HCT116 (cell line): ENCODE data around the gene AKR1B1.

Source experiments
- EGR1 ChIP-seq: IDR thresholded peaks from 2 replicates; pipeline ENCODE4 v1.6.1; 2012; ENCODE audit warnings: low read depth
- EZH2 ChIP-seq: fragments of 200-600 bp; sonication (generic); IDR thresholded peaks from 2 replicates; pipeline ENCODE4 v1.6.1; 2017; ENCODE audit warnings: antibody characterized with exemption, mixed run types
- EZH2phosphoT487 ChIP-seq: fragments of 200-600 bp; IDR thresholded peaks from 2 replicates; pipeline ENCODE4 v1.6.1; 2018; ENCODE audit warnings: antibody characterized with exemption, borderline replicate concordance
- FOSL1 ChIP-seq: IDR thresholded peaks from 2 replicates; pipeline ENCODE4 v1.6.1; 2012; ENCODE audit warnings: low read depth
- POLR2A ChIP-seq: IDR thresholded peaks from 2 replicates; pipeline ENCODE4 v1.7.0; 2011; ENCODE audit warnings: borderline replicate concordance; ENCODE audit not compliant: insufficient read depth, insufficient read length; ENCODE audit errors: extremely low read depth
- POLR2AphosphoS5 ChIP-seq: IDR thresholded peaks from 2 replicates; pipeline ENCODE4 v1.6.1; 2011; ENCODE audit warnings: mild to moderate bottlenecking, low read depth, low read length, moderate library complexity
- REST ChIP-seq: IDR thresholded peaks from 2 replicates; pipeline ENCODE4 v1.6.1; 2012; ENCODE audit warnings: low read depth
- SP1 ChIP-seq: IDR thresholded peaks from 2 replicates; pipeline ENCODE4 v1.6.1; 2012; ENCODE audit warnings: low read depth
- SRF ChIP-seq: IDR thresholded peaks from 2 replicates; pipeline ENCODE4 v1.6.1; 2012; ENCODE audit warnings: low read depth
- TCF7L2 ChIP-seq: IDR thresholded peaks from 2 replicates; pipeline ENCODE4 v1.7.0; 2011; ENCODE audit warnings: borderline replicate concordance, inconsistent platforms; ENCODE audit not compliant: insufficient read depth, insufficient read length; ENCODE audit errors: extremely low read depth
- ZNF274 ChIP-seq: fragments of 200-500 bp; sonication (Bioruptor generic); IDR thresholded peaks from 2 replicates; pipeline ENCODE4 v1.6.1; 2014; ENCODE audit warnings: mild to moderate bottlenecking, low read depth, low read length, inconsistent platforms
- TF ChIP-seq, protein P1 (sequence below), 3 experiments: fragments of 200-600 bp in 1 of 3; sonication (generic) in 1 of 3; IDR thresholded peaks in 2 of 3; conservative IDR thresholded peaks in 1 of 3; 2 replicates each; pipeline ENCODE4 v1.5.1; 2012 to 2017; ENCODE audit warnings: low read depth in 2 of 3, low read length in 2 of 3, antibody characterized with exemption in 1 of 3, borderline replicate concordance in 1 of 3, control low read depth in 1 of 3, mild to moderate bottlenecking in 1 of 3, mixed read lengths in 1 of 3, mixed run types in 1 of 3, moderate library complexity in 1 of 3; ENCODE audit not compliant: insufficient read depth in 1 of 3
- TF ChIP-seq, protein P2 (sequence below): IDR thresholded peaks from 2 replicates; pipeline ENCODE4 v1.6.1; 2012

DNA sequence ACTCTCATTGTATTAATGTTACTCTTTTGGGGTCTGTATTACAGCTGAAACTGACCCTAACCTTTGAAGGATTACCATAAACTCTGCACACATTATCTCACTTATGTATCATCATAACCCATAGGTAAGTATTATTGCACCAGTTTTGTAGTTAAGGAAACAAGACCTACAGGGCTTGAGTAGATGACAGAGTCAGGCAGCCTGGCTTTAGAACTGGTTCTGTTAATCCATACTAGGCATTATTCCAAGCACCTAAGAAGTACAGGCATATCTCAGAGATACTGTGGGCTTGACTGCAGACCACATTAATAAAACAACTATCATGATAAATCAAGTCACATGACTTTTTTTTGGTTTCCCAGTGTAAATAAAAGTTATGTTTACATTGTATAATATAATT lies 17.1 kb upstream of the AKR1B1 start:
- TF ChIP-seq TCF7L2 = no peak
- no peak for TF ChIP-seq EZH2phosphoT487
- TF ChIP-seq POLR2A = no peak
- no peak for TF ChIP-seq FOSL1
- TF ChIP-seq, protein P1, sequence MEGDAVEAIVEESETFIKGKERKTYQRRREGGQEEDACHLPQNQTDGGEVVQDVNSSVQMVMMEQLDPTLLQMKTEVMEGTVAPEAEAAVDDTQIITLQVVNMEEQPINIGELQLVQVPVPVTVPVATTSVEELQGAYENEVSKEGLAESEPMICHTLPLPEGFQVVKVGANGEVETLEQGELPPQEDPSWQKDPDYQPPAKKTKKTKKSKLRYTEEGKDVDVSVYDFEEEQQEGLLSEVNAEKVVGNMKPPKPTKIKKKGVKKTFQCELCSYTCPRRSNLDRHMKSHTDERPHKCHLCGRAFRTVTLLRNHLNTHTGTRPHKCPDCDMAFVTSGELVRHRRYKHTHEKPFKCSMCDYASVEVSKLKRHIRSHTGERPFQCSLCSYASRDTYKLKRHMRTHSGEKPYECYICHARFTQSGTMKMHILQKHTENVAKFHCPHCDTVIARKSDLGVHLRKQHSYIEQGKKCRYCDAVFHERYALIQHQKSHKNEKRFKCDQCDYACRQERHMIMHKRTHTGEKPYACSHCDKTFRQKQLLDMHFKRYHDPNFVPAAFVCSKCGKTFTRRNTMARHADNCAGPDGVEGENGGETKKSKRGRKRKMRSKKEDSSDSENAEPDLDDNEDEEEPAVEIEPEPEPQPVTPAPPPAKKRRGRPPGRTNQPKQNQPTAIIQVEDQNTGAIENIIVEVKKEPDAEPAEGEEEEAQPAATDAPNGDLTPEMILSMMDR (IDR thresholded peaks at IDR 0.05 in 2 of 3, conservative IDR thresholded peaks at IDR 0.05 in 1 of 3; ENCODE audit: borderline replicate concordance in 1 of 3, insufficient read depth in 1 of 3, low read depth in 2 of 3, low read length in 2 of 3) = no peak
- TF ChIP-seq REST = no peak
- TF ChIP-seq SRF = no peak
- no peak for TF ChIP-seq POLR2AphosphoS5
- no peak for TF ChIP-seq EGR1
- TF ChIP-seq ZNF274 = no peak
- no peak for TF ChIP-seq EZH2
- no peak for TF ChIP-seq SP1
- TF ChIP-seq, protein P2, sequence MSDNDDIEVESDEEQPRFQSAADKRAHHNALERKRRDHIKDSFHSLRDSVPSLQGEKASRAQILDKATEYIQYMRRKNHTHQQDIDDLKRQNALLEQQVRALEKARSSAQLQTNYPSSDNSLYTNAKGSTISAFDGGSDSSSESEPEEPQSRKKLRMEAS = no peak
